ENCODE measurements around the gene MYH10. TPM values are rescaled to one million over a fixed set of nuclear protein-coding genes. Genes with fewer than 3 reads are reported as not detected.
A peak's percentile ranks its signal among the peaks of the same experiment; 100 is the strongest.

MYH10 gene
- polyA plus RNA-seq, 6 donors from 2014 or later = 0.35 to 5.0 (median 1.9) TPM; not detected in 1

- peak overlapping the region in 1 of 6 donors; percentile 54 for H3K27ac Mint-ChIP-seq
- no peak for ATAC-seq (ENCODE audit: low read depth in 2 of 2)
Measured at GRCh38 chr17:8443756-8444155, 186.8 kb downstream of the MYH10 start.

GRCh38 chr17:8442310-8442709 is 188.2 kb downstream of the MYH10 start:
- no peak for ATAC-seq (ENCODE audit: low read depth in 2 of 2)
- no peaks in the 10 kb centered on the region for H3K9me3 Mint-ChIP-seq
- peaks cover 8 to 12% of the 10 kb centered on the region in 2 donors for H3K36me3 Mint-ChIP-seq
- no peak overlapping the region for H3K4me3 Mint-ChIP-seq
- H3K27ac Mint-ChIP-seq = peak overlapping the region in 2 of 6 donors; percentile 11 to 32
- DNase-seq = no peak
- H3K27me3 Mint-ChIP-seq = no peaks in the 10 kb centered on the region
- peaks cover 37 to 65% (median 41%) of the 10 kb centered on the region in 3 donors for H3K4me1 Mint-ChIP-seq

More at GRCh38 chr17:8443756-8444155, 186.8 kb downstream of the MYH10 start:
- Mint-ChIP-seq H3K9me3 (no peaks in the 10 kb centered on the region), H3K27me3 (no peaks in the 10 kb centered on the region), H3K4me3 (no peak overlapping the region), H3K36me3 (peaks cover 8 to 12% of the 10 kb centered on the region in 2 donors), H3K4me1 (peaks cover 34 to 51% (median 41%) of the 10 kb centered on the region in 3 donors)
- DNase-seq = no peak

GRCh38 chr17:8441690-8442089 is 188.8 kb downstream of the MYH10 start:
- peak overlapping the region; percentile 11 to 78 (median 26) for H3K27ac Mint-ChIP-seq
- H3K36me3 Mint-ChIP-seq = peaks cover 8 to 12% of the 10 kb centered on the region in 2 donors
- peak in 1 of 2 donors; percentile 27 for ATAC-seq (ENCODE audit: low read depth in 2 of 2)
- H3K9me3 Mint-ChIP-seq = no peaks in the 10 kb centered on the region
- DNase-seq = no peak
- H3K4me1 Mint-ChIP-seq = peaks cover 41 to 66% (median 43%) of the 10 kb centered on the region in 3 donors
- H3K4me3 Mint-ChIP-seq = peak overlapping the region in 4 of 8 donors; percentile 12 to 76 (median 40)
- H3K27me3 Mint-ChIP-seq = no peaks in the 10 kb centered on the region

- Mint-ChIP-seq H3K4me1 (peaks cover 47 to 77% (median 48%) of the 10 kb centered on the region in 3 donors), H3K9me3 (no peaks in the 10 kb centered on the region), H3K27ac (peak overlapping the region in 1 of 6 donors; percentile 3), H3K27me3 (no peaks in the 10 kb centered on the region), H3K36me3 (peaks cover 8 to 12% of the 10 kb centered on the region in 2 donors), H3K4me3 (peak overlapping the region in 2 of 8 donors; percentile 2 to 25)
- no peak for ATAC-seq (ENCODE audit: low read depth in 2 of 2)
- DNase-seq = no peak
Measured at GRCh38 chr17:8439681-8440080, 190.8 kb downstream of the MYH10 start.

DNA sequence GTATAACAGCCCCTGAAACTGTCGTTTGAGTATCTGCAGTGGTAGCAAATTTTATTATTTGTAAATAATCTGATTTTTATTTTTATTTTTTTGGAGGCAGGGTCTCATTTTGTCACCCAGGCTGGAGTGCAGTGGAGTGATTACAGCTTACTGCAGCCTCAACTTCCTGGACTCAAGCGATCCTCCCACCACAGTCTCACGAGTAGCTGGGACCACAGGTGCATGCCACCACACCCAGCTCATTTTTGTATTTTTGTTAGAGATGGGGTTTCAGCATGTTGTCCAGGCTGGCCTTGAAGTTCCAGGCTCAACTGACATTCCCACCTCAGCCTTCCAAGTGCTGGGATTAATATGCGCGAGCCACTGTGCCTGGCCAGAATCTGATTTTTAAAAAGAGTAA is 192.1 kb downstream of the MYH10 start:
- peaks cover 35 to 69% (median 43%) of the 10 kb centered on the region in 3 donors for H3K4me1 Mint-ChIP-seq
- ATAC-seq (ENCODE audit: low read depth in 2 of 2) (no peak), DNase-seq (no peak)
- peak overlapping the region in 2 of 8 donors; percentile 18 to 99 for H3K4me3 Mint-ChIP-seq
- no peaks in the 10 kb centered on the region for H3K27me3 Mint-ChIP-seq
- H3K9me3 Mint-ChIP-seq = no peaks in the 10 kb centered on the region
- peak overlapping the region in 1 of 6 donors; percentile 69 for H3K27ac Mint-ChIP-seq
- no peaks in the 10 kb centered on the region for H3K36me3 Mint-ChIP-seq

- Mint-ChIP-seq H3K27me3 (no peaks in the 10 kb centered on the region), H3K4me3 (peak overlapping the region; percentile 92 to 99 (median 97)), H3K36me3 (no peaks in the 10 kb centered on the region), H3K9me3 (no peaks in the 10 kb centered on the region), H3K27ac (peak overlapping the region; percentile 97 to 99 (median 98)), H3K4me1 (peaks cover 27 to 57% (median 34%) of the 10 kb centered on the region in 3 donors)
- ATAC-seq (ENCODE audit: low read depth in 2 of 2) (no peak), DNase-seq (no peak)
Measured at GRCh38 chr17:8436844-8437171, 193.7 kb downstream of the MYH10 start.

DNA sequence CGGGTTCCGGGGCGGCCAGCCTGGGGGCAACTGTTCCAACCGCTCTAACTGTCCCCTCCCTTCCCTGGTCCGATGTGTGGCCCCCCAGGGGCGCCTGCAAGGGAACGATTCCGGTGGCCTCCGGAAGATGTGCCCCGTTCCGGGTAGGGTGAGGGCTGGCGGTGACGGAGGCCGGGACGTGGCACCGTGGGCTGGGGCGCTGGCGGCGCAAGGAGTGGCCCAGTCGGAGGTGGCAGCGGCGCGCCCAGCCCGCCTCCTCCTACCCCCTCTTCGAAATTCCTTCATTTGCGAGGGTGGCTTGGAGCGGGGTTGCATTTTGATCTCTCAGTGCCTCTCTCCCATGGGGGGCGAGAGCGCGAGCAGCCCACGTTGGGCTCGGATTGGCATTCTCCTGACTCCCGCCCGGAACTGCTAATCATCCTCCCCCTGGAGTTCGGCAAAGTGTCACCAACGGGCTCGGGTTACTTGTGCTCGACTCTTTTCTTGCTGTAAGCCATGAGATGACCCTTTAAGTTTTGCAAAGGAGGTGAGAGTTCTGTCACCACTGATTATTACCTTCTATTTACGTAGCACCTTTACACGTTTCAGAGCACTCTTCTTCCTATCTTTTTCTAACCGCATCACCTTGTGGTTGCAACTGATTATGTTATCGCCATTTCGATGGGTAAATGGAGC is 194.2 kb downstream of the MYH10 start:
- H3K4me1 Mint-ChIP-seq = peaks cover 22 to 52% (median 29%) of the 10 kb centered on the region in 3 donors
- no peaks in the 10 kb centered on the region for H3K9me3 Mint-ChIP-seq
- ATAC-seq (ENCODE audit: low read depth in 2 of 2) (peak; percentile 50 to 56), DNase-seq (no peak)
- H3K27ac Mint-ChIP-seq = peak overlapping the region; percentile 97 to 99 (median 98)
- no peaks in the 10 kb centered on the region for H3K36me3 Mint-ChIP-seq
- peak overlapping the region; percentile 92 to 99 (median 97) for H3K4me3 Mint-ChIP-seq
- no peaks in the 10 kb centered on the region for H3K27me3 Mint-ChIP-seq

GRCh38 chr17:8435245-8436168 is 195.0 kb downstream of the MYH10 start, which contains the start of gene NDEL1:
TSS of gene NDEL1 (plus strand) at chr17:8435884. CDS start at chr17:8444272, 8,388 bp downstream.
- no peaks in the 10 kb centered on the region for H3K9me3 Mint-ChIP-seq
- H3K4me3 Mint-ChIP-seq = peak within 1 kb of the TSS; percentile 94 to 99 (median 97)
- DNase-seq (peak; percentile 99), ATAC-seq (ENCODE audit: low read depth in 2 of 2) (peak; percentile 92 to 94)
- H3K27me3 Mint-ChIP-seq = no peaks in the 10 kb centered on the region
- peak within 1 kb of the TSS; percentile 97 to 99 (median 98) for H3K27ac Mint-ChIP-seq
- no peaks in the 10 kb centered on the region for H3K36me3 Mint-ChIP-seq
- peaks cover 14 to 45% (median 23%) of the 10 kb centered on the region in 3 donors for H3K4me1 Mint-ChIP-seq

GRCh38 chr17:8430966-8431365 is 199.6 kb downstream of the MYH10 start:
- Mint-ChIP-seq H3K27me3 (peaks cover 4 to 25% (median 20%) of the 10 kb centered on the region in 3 donors), H3K27ac (no peak overlapping the region), H3K4me1 (peaks cover 0 to 10% (median 4%) of the 10 kb centered on the region in 3 donors), H3K9me3 (no peaks in the 10 kb centered on the region), H3K4me3 (no peak overlapping the region), H3K36me3 (no peaks in the 10 kb centered on the region)
- ATAC-seq (ENCODE audit: low read depth in 2 of 2) (no peak), DNase-seq (no peak)

DNA sequence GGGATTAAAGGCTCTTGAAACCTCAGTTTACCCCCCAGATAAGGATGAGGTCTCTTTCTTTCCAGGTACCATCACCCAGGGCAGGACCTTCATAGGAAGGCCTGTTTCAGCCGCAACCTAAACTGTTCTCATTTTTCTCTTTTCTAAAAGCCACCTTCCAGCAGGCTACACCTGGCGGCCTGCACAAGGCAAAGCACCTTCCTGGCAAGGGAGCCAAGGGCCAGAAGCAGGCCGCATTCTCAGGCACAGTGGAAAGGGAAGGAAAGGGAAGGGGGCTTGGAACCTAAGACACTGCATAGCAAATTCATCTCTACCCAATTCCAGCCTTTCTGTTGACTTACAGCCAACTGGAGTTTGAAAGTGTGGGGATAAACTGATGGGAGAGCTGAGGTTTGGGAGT is 203.7 kb downstream of the MYH10 start:
- no peak overlapping the region for H3K27ac Mint-ChIP-seq
- H3K4me1 Mint-ChIP-seq = no peaks in the 10 kb centered on the region
- DNase-seq = no peak

DNA sequence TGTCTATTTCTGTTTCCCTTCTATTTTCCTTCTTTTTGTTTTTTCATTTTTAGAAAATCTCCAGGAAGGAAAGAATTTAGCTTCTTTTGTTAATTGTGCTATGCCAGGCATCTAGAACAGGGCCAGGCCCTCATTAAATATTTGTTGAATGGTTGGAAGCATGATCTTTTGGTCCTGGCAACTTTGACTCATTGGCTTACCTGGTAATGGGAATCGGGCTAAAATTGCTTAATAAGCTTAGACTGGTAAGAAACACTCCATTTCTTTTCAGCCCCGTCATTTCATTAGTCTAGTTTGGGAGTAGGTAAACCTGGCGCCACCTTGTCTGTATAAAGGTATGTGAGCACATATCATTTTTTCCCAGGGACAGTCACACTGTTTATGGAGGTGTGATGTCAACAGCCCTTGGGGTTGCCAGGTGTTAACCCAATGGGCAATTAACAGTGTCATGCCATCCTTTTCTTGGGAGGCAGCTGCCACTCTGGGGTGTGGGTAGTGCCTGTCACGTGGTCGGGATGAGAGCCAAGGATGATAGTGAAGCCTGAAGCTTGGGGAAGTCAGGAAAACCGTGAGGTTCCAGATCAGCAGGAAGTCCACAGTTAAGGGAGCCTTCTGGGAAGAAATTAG is 204.3 kb downstream of the MYH10 start:
- peaks cover 29 to 53% (median 49%) of the 10 kb centered on the region in 3 donors for H3K27me3 Mint-ChIP-seq
- H3K9me3 Mint-ChIP-seq = peaks cover 0 to 2% (median 0%) of the 10 kb centered on the region in 7 donors
- no peaks in the 10 kb centered on the region for H3K4me1 Mint-ChIP-seq
- no peak for DNase-seq
- H3K27ac Mint-ChIP-seq = peak overlapping the region in 1 of 6 donors; percentile 57
- no peak for ATAC-seq (ENCODE audit: low read depth in 2 of 2)
- H3K4me3 Mint-ChIP-seq = no peak overlapping the region
- H3K36me3 Mint-ChIP-seq = no peaks in the 10 kb centered on the region

More for the DNA sequence above, 203.7 kb downstream of the MYH10 start:
- Mint-ChIP-seq H3K9me3 (peaks cover 0 to 2% (median 0%) of the 10 kb centered on the region in 7 donors), H3K4me3 (no peak overlapping the region), H3K27me3 (peaks cover 23 to 49% (median 43%) of the 10 kb centered on the region in 3 donors), H3K36me3 (no peaks in the 10 kb centered on the region)
- ATAC-seq (ENCODE audit: low read depth in 2 of 2) = no peak
